T-helper 17 cell (primary cell): Measurements from ENCODE around the gene NOTCH1. TPM values are rescaled to one million over a fixed set of nuclear protein-coding genes. Genes with fewer than 3 reads are reported as not detected.

Experiments
- ATAC-seq: fragments of 150-1000 bp; cut with Tn5 transposase; 2 replicates; pipeline ENCODE4 v1.10.0; 2021; ENCODE audit warnings: mild to moderate bottlenecking, moderate library complexity
- DNase-seq, 3 donors: peaks; one replicate each; pipeline versions ENCODE4 v3.0.0 to v3.0.0-alpha.2; 2020 to 2021
- H3K9me3 ChIP-seq: one replicate; pipeline ENCODE4 v1.7.0; 2013; ENCODE audit warnings: low read length, mild to moderate bottlenecking; ENCODE audit not compliant: control insufficient read depth, poor library complexity, severe bottlenecking
- H3K27ac Mint-ChIP-seq: one replicate; pipeline ENCODE4 v1.8.0; 2022; ENCODE audit warnings: mild to moderate bottlenecking, moderate library complexity, mixed read lengths
- H3K27me3 Mint-ChIP-seq: one replicate; pipeline ENCODE4 v1.8.0; 2022; ENCODE audit warnings: mixed read lengths
- H3K36me3 Mint-ChIP-seq: one replicate; pipeline ENCODE4 v1.8.0; 2022; ENCODE audit warnings: low read depth, mixed read lengths
- H3K4me1 Mint-ChIP-seq: one replicate; pipeline ENCODE4 v1.8.0; 2022; ENCODE audit warnings: mild to moderate bottlenecking, mixed read lengths
- H3K4me3 Mint-ChIP-seq: one replicate; pipeline ENCODE4 v1.8.0; 2022; ENCODE audit warnings: mild to moderate bottlenecking, moderate library complexity, mixed read lengths
- total RNA-seq, 4 donors: library from RNA in 2 of 4; stranded (reverse) in 2 of 4; gene quantifications; one replicate each; pipeline ENCODE4 v1.2.3 and lab custom pipeline; 2022 to 2026

Gene NOTCH1
- total RNA-seq, 2 donors from 2014 or later = 31.7 to 37.5 TPM

DNA sequence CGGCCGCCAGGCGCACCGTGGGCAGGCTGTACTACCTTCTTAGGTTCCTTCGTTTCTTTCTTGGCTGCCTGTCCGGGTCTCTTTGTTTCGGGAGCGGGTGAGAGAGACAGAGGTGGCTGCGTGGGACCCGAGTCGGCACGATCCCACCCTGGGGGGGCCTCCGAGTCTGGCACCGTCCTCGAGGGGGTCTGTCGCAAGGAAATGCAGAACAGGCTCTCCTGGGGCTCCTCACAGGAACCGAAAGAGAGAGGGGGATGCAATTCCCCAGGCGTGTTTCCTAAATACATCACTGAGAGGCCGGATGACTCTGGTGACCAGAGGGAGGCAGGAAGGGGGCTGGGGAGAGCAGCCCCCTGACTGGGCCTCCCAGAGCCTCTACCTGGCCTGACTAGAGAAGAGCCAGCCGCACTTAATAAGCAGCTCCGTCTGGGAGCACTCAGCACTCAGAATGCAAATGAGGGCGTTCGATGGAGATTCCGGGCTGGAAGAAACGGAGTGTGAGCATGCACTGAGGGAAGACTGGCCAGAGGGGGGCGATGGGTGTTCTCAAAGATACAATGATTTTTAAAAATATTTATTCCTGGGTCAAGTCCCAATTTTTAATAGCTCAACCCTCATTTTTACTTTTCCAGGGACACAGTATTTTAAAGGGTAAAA lies 94.5 kb downstream of the NOTCH1 start:
- Mint-ChIP-seq H3K4me3 (no peak overlapping the region), H3K36me3 (no peaks in the 10 kb centered on the region), H3K27me3 (no peaks in the 10 kb centered on the region), H3K27ac (peak overlapping the region; percentile 47), H3K4me1 (peaks cover 9% of the 10 kb centered on the region)
- no peak for DNase-seq
- no peaks in the 10 kb centered on the region for H3K9me3 ChIP-seq
- ATAC-seq = no peak

DNA sequence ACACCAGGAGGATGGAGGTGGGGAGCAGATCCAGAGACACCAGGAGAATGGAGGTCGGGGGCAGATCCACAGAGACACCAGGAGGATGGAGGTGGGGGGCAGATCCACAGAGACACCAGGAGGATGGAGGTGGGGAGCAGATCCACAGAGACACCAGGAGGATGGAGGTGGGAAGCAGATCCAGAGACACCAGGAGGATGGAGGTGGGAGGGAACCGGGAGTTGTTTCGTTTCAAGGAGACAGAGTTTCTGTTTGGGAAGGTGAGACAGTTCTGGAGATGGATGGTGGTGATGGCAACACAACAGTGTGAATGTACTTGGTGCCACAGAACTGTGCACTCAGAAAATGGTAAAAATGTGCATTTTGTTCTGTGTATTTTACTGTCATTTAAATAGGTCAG lies 97.2 kb downstream of the NOTCH1 start:
- Mint-ChIP-seq H3K36me3 (peaks cover under 1% of the 10 kb centered on the region), H3K4me3 (no peak overlapping the region), H3K27me3 (no peaks in the 10 kb centered on the region), H3K4me1 (peaks cover 9% of the 10 kb centered on the region), H3K27ac (no peak overlapping the region)
- H3K9me3 ChIP-seq = no peaks in the 10 kb centered on the region
- ATAC-seq = no peak
- DNase-seq = no peak

DNA sequence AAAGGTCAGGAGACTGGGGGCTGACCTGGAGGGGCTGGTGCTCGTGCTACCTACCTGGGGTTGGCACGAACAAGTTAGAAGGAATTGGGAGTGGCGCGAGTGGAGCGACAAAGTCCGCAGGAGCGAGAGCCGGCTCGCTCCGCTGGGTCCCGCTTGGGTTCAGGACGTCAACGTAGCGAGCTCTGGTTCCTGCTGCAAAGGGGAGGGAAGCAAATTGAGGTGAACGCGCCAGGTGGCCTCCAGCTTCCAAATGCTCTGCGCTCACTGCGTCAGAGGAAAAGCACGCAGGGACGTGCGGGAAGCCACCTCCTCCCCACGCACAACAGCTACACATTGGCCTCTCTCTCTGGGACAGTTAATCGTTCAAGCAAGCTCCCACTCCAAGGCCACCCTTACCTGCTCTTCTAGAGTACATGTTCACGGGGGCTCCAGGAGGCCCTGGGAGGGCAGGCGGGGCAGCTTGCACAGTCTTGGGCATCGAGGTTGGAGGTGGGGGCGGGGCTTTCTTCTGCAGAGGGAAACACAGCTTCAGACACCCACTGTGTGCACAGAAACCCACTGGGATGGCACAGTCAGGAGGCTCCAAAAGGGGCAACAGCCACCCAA lies 98.6 kb downstream of the NOTCH1 start:
- H3K9me3 ChIP-seq = no peaks in the 10 kb centered on the region
- Mint-ChIP-seq H3K27me3 (no peaks in the 10 kb centered on the region), H3K36me3 (peaks cover 2% of the 10 kb centered on the region), H3K4me3 (no peak overlapping the region), H3K27ac (peak overlapping the region; percentile 21), H3K4me1 (peaks cover 7% of the 10 kb centered on the region)
- no peak for DNase-seq
- ATAC-seq = no peak

GRCh38 chr9:136445799-136446198 lies 100.0 kb downstream of the NOTCH1 start:
- no peaks in the 10 kb centered on the region for H3K9me3 ChIP-seq
- ATAC-seq (no peak), DNase-seq (no peak)
- H3K27ac Mint-ChIP-seq = no peak overlapping the region
- H3K4me3 Mint-ChIP-seq = no peak overlapping the region
- H3K36me3 Mint-ChIP-seq = peaks cover 2% of the 10 kb centered on the region
- H3K27me3 Mint-ChIP-seq = no peaks in the 10 kb centered on the region
- H3K4me1 Mint-ChIP-seq = peaks cover 7% of the 10 kb centered on the region

Other genes starting within 250 kb of the NOTCH1 start
- under 1 TPM in 1 of 2 donors, not detected in 1; 0.12 TPM for gene CCDC187, start 242.0 kb downstream of the NOTCH1 start, total RNA-seq
- gene GPSM1, start 218.5 kb downstream of the NOTCH1 start, total RNA-seq = 10 to 100 TPM in 1 of 2 donors, 1 to 10 TPM in 1; 7.4 to 10.8 TPM
- 10 to 100 TPM; 19.3 to 28.6 TPM for gene DNLZ, start 182.3 kb downstream of the NOTCH1 start, total RNA-seq
- 1 to 10 TPM in 1 of 2 donors, under 1 TPM in 1; 0.86 to 1.9 TPM for gene CARD9, start 172.4 kb downstream of the NOTCH1 start, total RNA-seq
- 10 to 100 TPM; 10.6 to 11.0 TPM for gene SNAPC4, start 145.9 kb downstream of the NOTCH1 start, total RNA-seq
- 10 to 100 TPM; 46.5 to 51.8 TPM for gene ENTR1, start 135.4 kb downstream of the NOTCH1 start, total RNA-seq
- 10 to 100 TPM; 62.2 to 80.3 TPM for gene PMPCA, start 135.4 kb downstream of the NOTCH1 start, total RNA-seq
- gene INPP5E, start 106.2 kb downstream of the NOTCH1 start, total RNA-seq = 10 to 100 TPM; 26.0 to 32.7 TPM
- gene SEC16A, start 63.0 kb downstream of the NOTCH1 start, total RNA-seq = 10 to 100 TPM; 71.7 to 74.7 TPM
- 1 to 10 TPM in 1 of 2 donors, not detected in 1; 5.7 TPM for gene EGFL7, start 116.9 kb upstream of the NOTCH1 start, total RNA-seq
- 1 to 10 TPM; 7.7 to 8.5 TPM for gene AGPAT2, start 141.4 kb upstream of the NOTCH1 start, total RNA-seq
- 1 to 10 TPM; 1.3 to 3.2 TPM for gene DIPK1B, start 166.5 kb upstream of the NOTCH1 start, total RNA-seq
- under 1 TPM in 1 of 2 donors, not detected in 1; 0.90 TPM for gene LCN10, start 196.9 kb upstream of the NOTCH1 start, total RNA-seq
- not detected for gene LCN6, start 202.5 kb upstream of the NOTCH1 start, total RNA-seq
- gene LCN8, start 212.2 kb upstream of the NOTCH1 start, total RNA-seq = under 1 TPM in 1 of 2 donors, not detected in 1; 0.65 TPM
- not detected for gene LCN15, start 218.5 kb upstream of the NOTCH1 start, total RNA-seq
- 10 to 100 TPM; 16.5 to 21.8 TPM for gene TMEM141, start 245.3 kb upstream of the NOTCH1 start, total RNA-seq